AG04449 (cell line): ENCODE results near the gene RBM12.
A peak's percentile ranks its signal among the peaks of the same experiment; 100 is the strongest.

Experiments
- CTCF ChIA-PET: fragments of 350-600 bp; formaldehyde crosslinking; extraction: SDS; loops from one replicate; lab custom pipeline; 2021; ENCODE audit warnings: antibody characterized with exemption; lab: Yijun Ruan, JAX
- POLR2A ChIA-PET: fragments of 400-600, 350-600 bp; formaldehyde crosslinking; extraction: SDS; loops from one replicate; lab custom pipeline; 2020; ENCODE audit warnings: antibody characterized with exemption, inconsistent platforms; lab: Yijun Ruan, JAX
- DNase-seq: peaks from one replicate; pipeline ENCODE4 v3.0.0-alpha.2; 2010; ENCODE audit warnings: low read depth, low spot score
- H3K4me3 ChIP-seq: 2 replicates; pipeline ENCODE4 v1.5.1; 2011; ENCODE audit warnings: low read depth, mild to moderate bottlenecking, control low read depth, low read length
- CTCF ChIP-seq: IDR thresholded peaks from one replicate; pipeline ENCODE4 v1.5.1; 2011; ENCODE audit warnings: mild to moderate bottlenecking, moderate library complexity, low read length, control low read depth, inconsistent platforms; ENCODE audit not compliant: insufficient read depth; ENCODE audit errors: missing control alignments

Gene RBM12

DNA sequence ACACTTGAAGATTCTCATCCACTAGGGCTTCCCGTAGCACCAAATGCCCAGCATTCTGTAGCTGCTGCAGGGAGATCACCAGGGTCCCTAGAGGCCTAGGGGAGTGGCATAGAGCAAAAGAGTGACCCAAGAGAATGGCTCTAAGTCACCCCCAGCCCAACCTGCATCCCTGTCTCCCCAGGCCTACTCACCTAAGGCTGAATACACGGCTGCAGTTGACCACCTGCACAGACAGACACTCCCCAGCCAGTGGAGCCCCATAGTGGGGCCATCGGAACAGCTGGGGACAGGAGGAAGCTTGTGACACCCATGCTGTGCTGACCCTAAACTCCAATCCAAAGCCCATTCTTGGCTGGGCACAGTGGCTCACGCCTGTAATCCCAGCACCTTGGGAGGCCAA lies 58.6 kb downstream of the RBM12 start:
- no peak overlapping the region for H3K4me3 ChIP-seq
- ChIA-PET CTCF (interaction anchor here (1.0 to 1.1 kb wide), 2 partner anchors 8 to 10 kb away, joined by 3 read pairs; no protein-coding TSS in a partner anchor), POLR2A (no interaction called here)
- no peak for DNase-seq
- TF ChIP-seq CTCF = no peak

DNA sequence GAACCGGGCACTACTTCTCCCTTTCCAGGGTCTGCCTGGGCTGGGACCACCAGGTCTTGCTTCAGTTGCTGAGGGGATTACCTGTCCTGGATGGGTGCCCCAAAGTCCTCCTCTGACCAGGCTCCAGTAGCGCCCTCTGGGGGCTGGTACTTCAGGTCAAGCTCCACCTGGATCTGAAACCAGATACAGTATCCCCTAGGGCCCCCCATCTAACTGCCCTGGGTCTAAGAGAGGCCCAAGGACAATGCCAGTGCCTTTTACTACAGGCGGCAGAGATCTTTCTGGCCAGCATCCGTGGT lies 60.3 kb downstream of the RBM12 start:
- CTCF ChIA-PET = interaction anchor here (1.5 to 1.7 kb wide), 2 partner anchors 9 to 26 kb away, joined by 3 to 7 read pairs; no protein-coding TSS in a partner anchor
- no peak for DNase-seq
- no peak overlapping the region for H3K4me3 ChIP-seq
- POLR2A ChIA-PET = no interaction called here
- TF ChIP-seq CTCF = peak; percentile 13

- H3K4me3 ChIP-seq = no peak overlapping the region
- no peak for TF ChIP-seq CTCF
- ChIA-PET CTCF (interaction anchor here (0.6 to 1.7 kb wide), 3 partner anchors 8 to 12 kb away, joined by 3 to 7 read pairs (median 5); partner anchors contain the start of gene SPAG4), POLR2A (no interaction called here)
- no peak for DNase-seq
Measured at GRCh38 chr20:35603695-35604448, 60.8 kb downstream of the RBM12 start.

DNA sequence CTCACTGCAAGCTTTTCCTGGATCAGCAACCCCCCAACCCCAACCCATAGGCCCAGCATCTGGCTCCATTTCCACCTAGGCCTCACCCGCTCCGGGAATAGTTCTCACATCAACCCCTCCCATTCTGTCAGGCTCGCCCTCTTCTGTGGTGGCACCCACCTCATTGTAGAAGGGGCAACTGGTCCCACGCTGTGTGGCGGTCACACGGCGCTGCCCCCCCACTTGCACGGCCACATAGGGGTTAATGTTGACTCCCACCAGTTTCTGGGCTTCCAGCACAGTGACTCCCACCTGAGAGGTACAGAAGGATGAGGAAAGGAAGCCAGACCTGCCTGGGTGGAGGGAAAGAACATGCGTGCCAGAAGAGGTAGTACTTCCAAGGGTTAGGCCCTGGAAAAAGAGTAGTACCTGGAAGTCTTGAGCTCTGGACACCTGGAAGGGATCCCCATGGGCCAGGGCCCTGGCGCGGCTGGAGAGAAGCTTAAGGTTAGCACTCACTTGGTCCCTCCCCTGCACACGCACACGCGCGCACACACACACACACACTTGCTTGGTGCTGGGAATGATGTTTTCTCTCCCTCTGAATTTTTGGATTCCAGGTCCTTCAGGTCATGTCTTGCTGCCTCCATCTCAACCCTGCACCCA lies 61.7 kb downstream of the RBM12 start:
- ChIA-PET CTCF (interaction anchor here (0.6 to 1.4 kb wide), 2 partner anchors 11 to 13 kb away, joined by 3 to 5 read pairs; partner anchors contain the start of gene SPAG4), POLR2A (no interaction called here)
- no peak for DNase-seq
- no peak for TF ChIP-seq CTCF
- no peak overlapping the region for H3K4me3 ChIP-seq

GRCh38 chr20:35601990-35602389 lies 62.7 kb downstream of the RBM12 start:
- ChIA-PET CTCF (interaction anchor here (0.9 to 1.6 kb wide), 3 partner anchors 11 to 352 kb away, joined by 3 to 5 read pairs (median 4); partner anchors contain the start of gene SCAND1), POLR2A (no interaction called here)
- peak overlapping the region; percentile 49 for H3K4me3 ChIP-seq

More at GRCh38 chr20:35601990-35602389, 62.7 kb downstream of the RBM12 start:
- TF ChIP-seq CTCF = no peak
- DNase-seq = no peak
